ENCODE data around the gene GPRASP3. TPM values are rescaled to one million over a fixed set of nuclear protein-coding genes. Genes with fewer than 3 reads are reported as not detected.
"Not testable (repeated sequence)": the region's sequence is repeated elsewhere in the genome, so short reads cannot be mapped to it uniquely, and the experiment has no call there.

Gene GPRASP3, protein sequence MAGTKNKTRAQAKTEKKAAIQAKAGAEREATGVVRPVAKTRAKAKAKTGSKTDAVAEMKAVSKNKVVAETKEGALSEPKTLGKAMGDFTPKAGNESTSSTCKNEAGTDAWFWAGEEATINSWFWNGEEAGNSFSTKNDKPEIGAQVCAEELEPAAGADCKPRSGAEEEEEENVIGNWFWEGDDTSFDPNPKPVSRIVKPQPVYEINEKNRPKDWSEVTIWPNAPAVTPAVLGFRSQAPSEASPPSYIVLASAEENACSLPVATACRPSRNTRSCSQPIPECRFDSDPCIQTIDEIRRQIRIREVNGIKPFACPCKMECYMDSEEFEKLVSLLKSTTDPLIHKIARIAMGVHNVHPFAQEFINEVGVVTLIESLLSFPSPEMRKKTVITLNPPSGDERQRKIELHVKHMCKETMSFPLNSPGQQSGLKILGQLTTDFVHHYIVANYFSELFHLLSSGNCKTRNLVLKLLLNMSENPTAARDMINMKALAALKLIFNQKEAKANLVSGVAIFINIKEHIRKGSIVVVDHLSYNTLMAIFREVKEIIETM
- 0.95 and 1.9 TPM in 2 replicates for total RNA-seq (2014; rRNA removed; shearing (Covaris generic); ENCODE audit: low replicate concordance)

DNA sequence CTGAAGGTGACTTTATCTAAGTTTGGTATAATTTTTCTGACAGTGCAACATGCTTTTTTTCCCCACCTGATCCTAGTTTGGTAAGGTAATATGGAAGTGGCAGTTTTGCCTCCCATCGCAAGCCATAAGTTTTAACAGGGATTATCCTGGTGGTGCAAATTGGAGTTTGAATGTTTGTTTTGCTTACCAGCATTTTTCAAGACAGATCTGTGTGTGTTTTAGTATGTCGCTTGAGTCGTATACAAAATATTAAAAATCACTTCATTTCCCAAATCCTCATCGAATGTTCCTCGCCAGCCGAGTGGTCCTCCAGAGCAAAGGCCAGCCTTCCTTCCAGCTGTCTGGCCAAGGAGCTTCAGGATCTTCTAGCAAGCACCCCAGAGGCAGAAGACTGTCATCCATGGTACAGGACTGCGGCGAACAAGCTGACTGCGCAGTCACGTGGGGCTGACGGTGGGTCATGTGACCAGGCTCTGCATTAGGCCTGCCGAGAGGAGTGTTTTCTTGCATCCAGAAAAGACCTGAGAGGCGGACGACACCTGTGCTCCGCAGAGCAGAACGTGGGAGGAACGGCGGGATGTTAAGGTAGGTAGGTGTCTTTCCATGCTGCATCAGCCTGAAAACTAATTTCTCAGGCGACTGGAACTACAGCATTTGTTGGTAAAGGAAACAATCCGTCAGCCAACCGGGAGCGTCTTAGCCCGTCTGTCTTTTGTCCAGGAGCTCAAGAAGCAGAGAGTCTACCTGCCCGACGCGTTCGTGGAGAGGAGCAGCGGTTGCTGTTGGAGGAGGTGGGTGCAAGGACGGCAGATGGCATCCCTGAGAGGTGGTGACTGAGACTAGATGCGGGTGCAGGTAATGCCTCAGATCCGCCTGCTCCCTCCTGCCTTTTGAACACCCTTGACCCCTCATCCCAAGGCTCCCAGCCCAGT, at the start of gene GPRASP3:
TSS of gene GPRASP3 (plus strand) at position 507 of the 932 bp plus-strand sequence. CDS start 28,253 bp downstream, outside the sequence.
- Histone ChIP-seq H3K4me3 (peak within 1 kb of the TSS; percentile 52), H3K36me3 (no peaks in the 10 kb centered on the region), H3K9me3 (no peaks in the 10 kb centered on the region), H3K27me3 (no peaks in the 10 kb centered on the region)
- peak; percentile 77 for DNase-seq

DNA sequence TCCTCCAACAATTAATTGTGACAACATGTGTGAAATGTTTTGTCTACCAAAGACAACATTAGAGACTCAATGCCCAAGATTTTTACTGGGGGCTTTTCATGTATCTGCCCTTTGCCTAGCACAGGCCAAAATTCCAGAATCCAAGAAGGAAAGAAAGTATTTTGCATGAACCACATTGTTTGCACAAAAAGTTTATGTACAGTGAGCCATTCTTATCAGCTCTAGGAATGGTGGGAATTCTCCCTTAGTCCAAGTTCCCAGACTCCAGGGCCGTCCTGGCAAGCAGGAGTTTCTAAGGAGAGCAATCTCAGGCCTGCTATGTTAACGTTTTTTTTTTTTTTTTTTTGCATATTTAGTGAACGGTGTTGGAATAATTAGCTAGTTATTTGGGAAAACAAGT, 47.7 kb upstream of the GPRASP3 start:
- no peaks in the 10 kb centered on the region for H3K27me3 ChIP-seq
- DNase-seq, result no peak

DNA sequence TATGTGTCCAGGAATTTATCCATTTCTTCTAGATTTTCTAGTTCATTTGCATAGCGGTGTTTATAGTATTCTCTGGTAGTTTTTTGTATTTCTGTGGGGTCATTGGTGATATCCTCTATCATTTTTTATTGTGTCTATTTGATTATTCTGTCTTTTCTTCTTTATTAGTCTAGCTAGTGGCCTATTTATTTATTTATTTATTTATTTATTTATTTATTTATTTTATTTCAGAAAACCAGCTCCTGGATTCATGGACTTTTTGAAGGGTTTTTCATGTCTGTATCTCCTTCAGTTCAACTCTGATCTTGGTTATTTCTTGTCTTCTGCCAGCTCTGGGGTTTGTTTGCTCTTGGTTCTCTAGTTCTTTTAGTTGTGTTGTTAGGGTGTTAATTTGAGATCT, 43.1 kb upstream of the GPRASP3 start:
- H3K27me3 ChIP-seq, H3K4me3 ChIP-seq, DNase-seq, H3K36me3 ChIP-seq, H3K9me3 ChIP-seq: not testable (repeated sequence)

More for the DNA sequence above, 47.7 kb upstream of the GPRASP3 start:
- no peaks in the 10 kb centered on the region for H3K9me3 ChIP-seq
- H3K36me3 ChIP-seq, result no peaks in the 10 kb centered on the region
- no peak overlapping the region for H3K4me3 ChIP-seq

DNA sequence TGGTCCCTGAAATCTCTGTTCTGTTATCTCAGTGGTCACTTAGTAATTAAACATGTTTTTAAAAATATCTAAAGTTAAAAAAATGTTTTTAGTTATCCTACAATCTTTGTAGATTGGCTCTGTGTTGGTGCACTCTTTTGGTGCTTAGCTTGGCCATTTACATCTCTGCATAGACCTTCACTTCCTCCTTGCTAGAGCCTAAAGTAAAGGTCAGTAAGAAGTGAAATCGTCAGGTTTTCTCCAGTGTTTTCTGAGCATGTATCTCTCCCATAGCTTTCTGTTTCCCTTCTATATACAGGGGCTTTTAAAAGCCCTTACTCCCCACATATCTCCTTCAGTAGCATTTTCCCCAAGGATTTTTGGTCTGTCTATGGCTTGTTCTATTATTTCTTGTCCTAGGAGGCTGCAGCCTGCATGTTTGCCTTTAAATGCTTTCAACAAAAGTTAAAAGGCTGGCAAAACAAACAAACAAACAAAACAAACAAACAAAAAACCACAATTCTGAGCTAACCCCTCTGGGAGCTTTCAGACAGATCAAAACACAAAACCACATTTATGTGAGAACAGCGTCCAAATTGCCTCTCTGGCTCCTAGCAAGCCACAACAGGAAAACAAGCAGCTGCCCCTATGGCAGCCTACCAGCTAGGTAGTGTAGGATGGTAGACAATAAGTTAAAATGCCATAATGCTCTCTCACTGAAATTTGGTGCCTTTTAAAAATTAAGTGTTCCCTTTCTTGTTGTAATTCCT, 35.6 kb upstream of the GPRASP3 start:
- DNase-seq, result no peak
- no peaks in the 10 kb centered on the region for H3K36me3 ChIP-seq

DNA sequence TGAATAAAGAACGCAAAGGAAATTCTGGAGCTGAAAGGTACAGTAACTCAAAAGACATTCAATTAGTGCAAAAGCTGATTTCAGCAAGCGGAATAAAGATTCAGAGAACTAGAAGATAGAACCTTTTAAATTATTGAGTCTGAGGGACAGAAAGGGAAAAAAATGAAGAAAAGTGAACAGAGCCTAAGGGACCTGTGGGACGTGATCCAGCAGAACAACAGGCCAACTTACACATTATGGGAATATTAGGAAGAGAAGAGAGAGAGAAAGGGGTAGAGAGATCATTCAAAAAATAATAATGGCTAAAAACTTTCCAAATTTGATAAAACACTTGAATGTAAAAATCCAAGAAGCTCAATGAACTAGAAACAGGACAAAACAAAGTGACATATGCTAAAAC, 25.8 kb upstream of the GPRASP3 start:
- no peak for DNase-seq

More for the DNA sequence above, 35.6 kb upstream of the GPRASP3 start:
- Histone ChIP-seq H3K4me3 (no peak overlapping the region), H3K9me3 (no peaks in the 10 kb centered on the region), H3K27me3 (no peaks in the 10 kb centered on the region)

DNA sequence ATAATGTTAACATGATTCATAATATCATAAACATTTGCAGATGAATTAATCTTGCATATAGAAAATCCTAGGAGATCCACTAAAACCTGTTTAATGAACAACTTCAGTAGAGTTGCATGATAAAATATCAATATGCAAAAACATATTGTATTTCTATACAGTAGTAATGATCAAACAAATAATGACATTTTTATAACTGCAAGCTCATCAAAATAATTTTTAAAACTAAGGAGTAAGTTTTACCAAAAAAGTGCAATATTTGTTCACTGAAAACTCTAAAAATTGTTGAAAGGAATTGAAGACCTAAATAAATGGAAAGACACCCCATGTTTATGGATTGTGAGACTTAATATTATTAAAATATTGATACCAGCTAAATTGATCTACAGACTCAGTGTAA, 24.2 kb upstream of the GPRASP3 start:
- H3K9me3 ChIP-seq, result no peaks in the 10 kb centered on the region
- H3K4me3 ChIP-seq, result no peak overlapping the region
- H3K27me3 ChIP-seq, result no peaks in the 10 kb centered on the region
- no peak for DNase-seq
- no peaks in the 10 kb centered on the region for H3K36me3 ChIP-seq

More for the DNA sequence above, 25.8 kb upstream of the GPRASP3 start:
- no peaks in the 10 kb centered on the region for H3K36me3 ChIP-seq
- no peaks in the 10 kb centered on the region for H3K9me3 ChIP-seq
- no peaks in the 10 kb centered on the region for H3K27me3 ChIP-seq
- H3K4me3 ChIP-seq, result no peak overlapping the region

DNA sequence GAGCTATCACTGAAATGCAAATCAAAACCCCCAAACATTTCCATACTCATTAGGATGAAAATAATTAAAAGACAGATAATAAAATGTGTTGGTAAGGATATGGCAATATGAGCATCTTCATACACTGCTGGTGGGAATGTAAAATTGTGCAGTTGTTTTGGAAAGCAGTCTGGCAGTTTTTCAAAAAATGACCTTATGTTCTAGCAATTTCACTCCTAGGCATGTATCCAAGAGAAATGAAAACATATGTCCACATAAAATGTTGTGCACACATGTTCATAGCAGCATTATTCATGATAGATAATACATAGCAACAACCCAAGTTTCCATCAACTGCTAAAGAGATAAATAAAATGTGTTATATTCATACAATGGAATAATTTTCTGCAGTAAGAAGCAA, 23.0 kb upstream of the GPRASP3 start:
- Histone ChIP-seq H3K9me3 (no peaks in the 10 kb centered on the region), H3K4me3 (no peak overlapping the region), H3K36me3 (no peaks in the 10 kb centered on the region), H3K27me3 (no peaks in the 10 kb centered on the region)
- DNase-seq, result no peak

DNA sequence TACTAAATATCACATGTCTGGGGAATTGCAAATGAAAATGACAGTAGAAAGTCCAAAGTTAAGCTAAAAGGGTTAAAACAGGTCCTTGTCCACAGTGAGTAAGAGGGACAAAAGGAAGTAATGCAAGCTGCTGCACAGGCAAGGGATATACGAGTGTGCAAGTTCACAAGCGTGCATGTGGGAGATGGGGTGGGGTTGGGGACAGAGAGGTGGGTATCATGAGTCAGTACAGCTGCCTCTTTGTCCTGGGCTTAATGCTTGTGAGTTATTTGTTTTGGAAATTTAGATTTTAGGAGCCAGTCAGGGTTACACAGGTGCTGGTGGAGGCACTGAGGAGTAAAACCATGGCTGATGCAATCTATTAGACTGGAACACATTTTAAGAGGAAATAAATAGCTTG, 11.6 kb upstream of the GPRASP3 start:
- Histone ChIP-seq H3K9me3 (no peaks in the 10 kb centered on the region), H3K4me3 (no peak overlapping the region), H3K36me3 (no peaks in the 10 kb centered on the region), H3K27me3 (no peaks in the 10 kb centered on the region)
- DNase-seq, result no peak

DNA sequence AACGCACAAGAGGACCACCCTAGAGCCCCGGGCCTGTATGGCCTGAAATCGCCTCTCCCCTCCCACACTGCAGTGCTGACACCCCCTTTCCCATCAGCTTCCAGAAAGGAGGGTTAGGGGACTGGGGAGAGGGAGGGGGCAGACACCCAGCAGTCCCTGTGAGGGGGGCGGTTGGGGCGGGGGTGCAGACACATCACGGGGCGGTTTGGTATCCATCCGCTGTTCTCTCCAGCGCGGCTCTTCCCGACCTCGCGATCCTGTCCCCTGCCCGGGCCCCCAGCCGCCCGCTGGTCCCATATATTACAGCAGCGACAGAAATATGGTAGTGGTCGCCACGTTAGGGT, 8.7 kb upstream of the GPRASP3 start:
- peak overlapping the region; percentile 51 for H3K4me3 ChIP-seq
- H3K36me3 ChIP-seq, result no peaks in the 10 kb centered on the region
- H3K27me3 ChIP-seq, result no peaks in the 10 kb centered on the region
- no peak for DNase-seq
- H3K9me3 ChIP-seq, result no peaks in the 10 kb centered on the region

DNA sequence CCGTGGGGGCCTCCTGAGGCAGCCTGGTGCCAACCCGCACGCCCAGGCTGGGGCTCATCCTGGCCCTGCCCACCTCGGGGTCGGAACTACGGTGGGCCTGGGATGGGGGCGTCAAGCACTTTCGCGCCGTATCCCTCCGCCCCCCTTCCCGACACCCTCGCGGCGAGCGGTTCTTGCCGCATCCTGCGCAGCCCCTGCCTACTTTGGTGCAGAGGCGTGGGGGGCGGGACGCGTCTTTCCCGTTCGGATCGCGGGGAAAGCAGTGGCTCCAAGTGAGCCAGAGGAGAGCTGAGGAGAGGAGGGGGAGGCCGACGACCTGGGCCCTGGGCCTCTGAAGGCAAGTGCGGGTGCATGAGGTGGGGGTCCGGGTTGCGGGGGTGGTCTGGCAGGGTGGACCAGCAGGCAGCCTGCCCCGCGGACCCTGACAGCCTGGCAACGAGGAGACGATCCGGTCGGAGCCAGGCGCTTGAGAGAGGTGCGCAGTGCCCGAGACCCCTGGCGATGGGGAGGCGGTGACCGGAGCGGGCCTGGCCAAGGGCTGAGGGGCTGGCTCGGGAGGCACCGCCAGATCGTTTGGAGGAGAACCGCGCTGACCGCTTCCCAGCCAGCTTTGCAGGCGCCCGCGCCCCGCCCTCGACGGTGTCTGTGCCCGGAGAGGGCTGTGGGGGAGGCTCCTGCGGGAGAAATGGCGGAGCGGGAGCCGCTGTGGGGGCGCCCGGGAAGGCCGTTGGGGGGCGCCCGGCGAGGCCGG, 8.2 kb upstream of the GPRASP3 start, which contains the start of gene GPRASP2:
TSS of gene GPRASP2 (plus strand) at position 233 of the 751 bp plus-strand sequence. CDS start 2,422 bp downstream, outside the sequence.
- no peaks in the 10 kb centered on the region for H3K9me3 ChIP-seq
- DNase-seq, result peak; percentile 31
- no peaks in the 10 kb centered on the region for H3K27me3 ChIP-seq
- peak within 1 kb of the TSS; percentile 51 for H3K4me3 ChIP-seq
- H3K36me3 ChIP-seq, result no peaks in the 10 kb centered on the region

DNA sequence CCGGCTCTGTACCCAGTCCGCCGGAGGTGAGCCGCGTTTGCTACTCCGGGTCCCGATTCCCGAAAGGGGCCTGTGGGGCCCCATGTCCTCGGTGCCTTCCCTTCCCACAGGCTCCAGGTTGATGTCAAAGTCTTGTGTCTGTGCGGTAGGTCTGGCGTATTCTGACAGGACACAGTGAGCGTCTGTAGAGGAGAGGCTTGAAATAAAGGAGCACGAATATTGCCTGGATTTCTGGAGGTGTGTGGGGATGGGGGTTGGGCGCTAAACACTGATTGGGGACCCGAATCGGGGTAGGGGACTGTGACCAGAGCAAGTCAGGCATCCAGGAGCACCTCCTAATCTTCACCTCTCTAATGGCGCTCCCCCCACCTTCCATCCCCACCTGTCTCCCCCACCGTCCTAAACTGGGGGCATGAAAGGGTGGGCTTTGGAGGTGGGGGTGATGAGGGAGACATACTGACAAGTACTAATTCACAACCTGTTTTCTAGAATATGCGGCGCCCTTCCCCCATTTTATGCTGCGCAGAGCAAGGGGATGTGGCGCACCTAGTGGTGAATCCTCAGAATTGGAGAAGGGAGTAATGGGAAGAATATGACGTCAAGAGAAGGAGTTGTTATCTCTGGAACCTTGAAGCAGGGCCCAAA, 7.4 kb upstream of the GPRASP3 start:
- no peaks in the 10 kb centered on the region for H3K36me3 ChIP-seq
- H3K9me3 ChIP-seq, result no peaks in the 10 kb centered on the region
- H3K4me3 ChIP-seq, result peak overlapping the region; percentile 51
- H3K27me3 ChIP-seq, result no peaks in the 10 kb centered on the region
- DNase-seq, result peak; percentile 4

DNA sequence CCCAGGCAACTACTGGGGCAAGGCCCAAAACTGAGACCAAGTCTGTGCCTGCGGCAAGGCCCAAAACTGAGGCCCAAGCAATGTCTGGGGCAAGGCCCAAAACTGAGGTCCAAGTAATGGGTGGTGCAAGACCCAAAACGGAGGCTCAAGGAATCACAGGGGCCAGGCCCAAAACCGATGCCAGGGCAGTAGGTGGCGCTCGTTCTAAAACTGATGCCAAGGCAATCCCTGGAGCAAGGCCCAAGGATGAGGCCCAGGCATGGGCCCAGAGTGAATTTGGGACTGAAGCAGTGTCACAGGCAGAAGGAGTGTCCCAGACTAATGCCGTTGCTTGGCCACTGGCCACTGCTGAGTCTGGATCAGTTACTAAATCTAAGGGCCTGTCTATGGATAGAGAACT, 5.5 kb upstream of the GPRASP3 start:
- Histone ChIP-seq H3K27me3 (no peaks in the 10 kb centered on the region), H3K36me3 (no peaks in the 10 kb centered on the region), H3K9me3 (no peaks in the 10 kb centered on the region), H3K4me3 (no peak overlapping the region)
- DNase-seq, result no peak

DNA sequence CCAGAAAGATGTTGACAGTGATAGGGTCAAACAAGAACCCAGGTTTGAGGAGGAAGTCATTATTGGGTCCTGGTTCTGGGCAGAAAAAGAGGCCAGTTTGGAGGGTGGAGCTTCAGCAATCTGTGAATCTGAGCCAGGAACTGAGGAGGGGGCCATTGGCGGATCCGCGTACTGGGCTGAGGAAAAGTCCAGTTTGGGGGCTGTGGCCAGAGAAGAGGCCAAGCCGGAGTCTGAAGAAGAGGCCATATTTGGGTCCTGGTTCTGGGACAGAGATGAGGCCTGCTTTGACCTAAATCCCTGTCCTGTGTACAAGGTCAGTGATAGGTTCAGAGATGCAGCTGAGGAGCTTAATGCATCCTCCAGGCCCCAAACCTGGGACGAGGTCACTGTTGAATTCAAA, 4.6 kb upstream of the GPRASP3 start:
- Histone ChIP-seq H3K4me3 (no peak overlapping the region), H3K9me3 (no peaks in the 10 kb centered on the region), H3K36me3 (no peaks in the 10 kb centered on the region), H3K27me3 (no peaks in the 10 kb centered on the region)
- no peak for DNase-seq

DNA sequence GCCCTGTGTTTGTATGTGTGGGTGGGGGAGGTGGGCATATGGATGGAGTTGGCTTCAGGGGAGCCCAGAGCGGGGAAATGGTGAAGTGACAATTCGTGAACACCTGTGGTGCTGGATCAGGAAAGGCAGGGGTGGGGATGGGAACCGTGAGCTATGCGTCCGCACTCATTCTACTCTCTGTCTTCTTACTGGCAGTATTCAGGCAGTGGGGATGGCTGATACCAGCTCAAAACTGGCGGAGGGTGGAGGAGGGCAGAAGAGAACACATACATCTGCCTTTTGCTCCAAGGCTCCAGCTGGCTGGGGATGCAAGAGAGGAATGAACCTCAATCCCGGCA, 595 bp downstream of the GPRASP3 start:
- H3K4me3 ChIP-seq, result peak overlapping the region; percentile 52
- DNase-seq, H3K36me3 ChIP-seq, H3K27me3 ChIP-seq, H3K9me3 ChIP-seq: not testable (repeated sequence)

DNA sequence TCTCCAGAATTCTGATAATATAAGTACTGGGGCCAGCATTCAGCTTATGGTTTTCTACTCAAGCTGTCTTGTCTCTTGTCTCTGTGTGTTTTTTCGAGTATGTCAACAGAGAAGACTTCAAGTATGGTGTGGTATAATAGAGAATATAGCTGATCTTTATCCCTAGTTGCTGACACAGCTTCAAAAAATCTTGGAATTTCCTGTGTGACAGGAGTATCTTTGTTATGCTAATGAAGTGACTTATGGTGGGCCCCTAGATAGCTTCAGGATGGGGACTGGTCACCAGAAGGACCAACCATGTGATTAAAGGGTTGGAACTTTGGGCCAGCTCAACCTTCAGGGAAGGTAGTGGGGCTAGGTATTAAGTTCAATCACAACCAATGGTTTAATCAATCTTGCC, 2.9 kb downstream of the GPRASP3 start:
- Histone ChIP-seq H3K27me3 (no peaks in the 10 kb centered on the region), H3K4me3 (no peak overlapping the region), H3K9me3 (no peaks in the 10 kb centered on the region), H3K36me3 (no peaks in the 10 kb centered on the region)
- DNase-seq, result no peak

All from MG63 (cell line).